ENCODE results near the gene SEC61B. TPM values are rescaled to one million over a fixed set of nuclear protein-coding genes. Genes with fewer than 3 reads are reported as not detected.

Gene SEC61B
- total and polyA plus RNA-seq, 2 donors (not counting 3 experiments of a cell fraction or from before 2014, with no cell fraction given) = 242 to 594 TPM

DNA sequence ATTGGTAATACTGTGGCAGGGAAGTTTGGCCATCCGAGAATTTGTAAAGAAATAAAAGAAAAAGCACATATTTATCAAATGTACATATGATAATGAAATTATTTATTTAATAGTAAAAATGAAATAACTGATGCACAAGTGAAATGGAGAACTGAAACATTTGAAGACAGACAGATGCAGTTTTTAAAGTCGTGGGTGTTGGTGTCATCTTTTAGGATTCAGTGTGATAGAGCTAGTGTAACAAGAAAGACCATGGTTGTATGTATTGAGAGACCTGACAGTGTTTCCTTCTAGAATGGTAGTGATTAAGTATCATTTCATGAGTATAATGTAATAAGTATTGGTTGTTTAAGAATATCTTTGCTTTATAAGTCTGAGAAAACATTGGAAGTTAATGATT is 2.4 kb downstream of the SEC61B start:
- H3K36me3 ChIP-seq (ENCODE audit: control insufficient read depth in 2 of 2, extremely low read depth in 1 of 2, insufficient read depth in 2 of 2, low read length in 2 of 2) = peaks cover 4 to 21% of the 10 kb centered on the region in 2 experiments
- no peak overlapping the region for H3K27ac ChIP-seq (ENCODE audit: insufficient read depth, low read depth, low read length)
- ChIA-PET POLR2A (no interaction called here), CTCF (no interaction called here)
- no peak overlapping the region for H3K9ac ChIP-seq (replicated peaks; ENCODE audit: extremely low read depth, insufficient read depth, low read length)
- no peak for FAIRE-seq
- H3K4me2 ChIP-seq (ENCODE audit: insufficient read depth, low read length) = peak overlapping the region; percentile 38
- H4K20me1 ChIP-seq (replicated peaks; ENCODE audit: control insufficient read depth, extremely low read depth, insufficient read depth, low read length) = peaks cover 3% of the 10 kb centered on the region
- DNase-seq (ENCODE audit: low read depth, low spot score) = no peak
- no peak overlapping the region for H2AFZ ChIP-seq (ENCODE audit: low read depth, low read length)
- no peaks in the 10 kb centered on the region for H3K9me1 ChIP-seq (replicated peaks; ENCODE audit: control insufficient read depth, extremely low read depth, insufficient read depth, low read length)
- dilution Hi-C loops (cut with MboI; ENCODE audit: extremely low pct_ligation_motif_present, low sequenced_read_pairs) (no loop called here), intact Hi-C loops (cut with micrococcal nuclease) (no loop called here)
- TF ChIP-seq GATA2 (IDR thresholded peaks at IDR 0.05; ENCODE audit: insufficient read depth, insufficient read length, low read depth, low read length) = no peak
- TF ChIP-seq JUN (IDR thresholded peaks at IDR 0.05; ENCODE audit: borderline replicate concordance, insufficient read depth, insufficient read length, low read depth) = no peak
- no peak for TF ChIP-seq MYC (IDR thresholded peaks at IDR 0.05; ENCODE audit: low read depth, low read length)
- no peak for TF ChIP-seq POLR2A (IDR thresholded peaks at IDR 0.05; ENCODE audit: low read depth, low read length)
- TF ChIP-seq, protein P1, sequence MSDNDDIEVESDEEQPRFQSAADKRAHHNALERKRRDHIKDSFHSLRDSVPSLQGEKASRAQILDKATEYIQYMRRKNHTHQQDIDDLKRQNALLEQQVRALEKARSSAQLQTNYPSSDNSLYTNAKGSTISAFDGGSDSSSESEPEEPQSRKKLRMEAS (IDR thresholded peaks at IDR 0.05; ENCODE audit: insufficient read depth, insufficient read length) = no peak
- TF ChIP-seq, protein P2, sequence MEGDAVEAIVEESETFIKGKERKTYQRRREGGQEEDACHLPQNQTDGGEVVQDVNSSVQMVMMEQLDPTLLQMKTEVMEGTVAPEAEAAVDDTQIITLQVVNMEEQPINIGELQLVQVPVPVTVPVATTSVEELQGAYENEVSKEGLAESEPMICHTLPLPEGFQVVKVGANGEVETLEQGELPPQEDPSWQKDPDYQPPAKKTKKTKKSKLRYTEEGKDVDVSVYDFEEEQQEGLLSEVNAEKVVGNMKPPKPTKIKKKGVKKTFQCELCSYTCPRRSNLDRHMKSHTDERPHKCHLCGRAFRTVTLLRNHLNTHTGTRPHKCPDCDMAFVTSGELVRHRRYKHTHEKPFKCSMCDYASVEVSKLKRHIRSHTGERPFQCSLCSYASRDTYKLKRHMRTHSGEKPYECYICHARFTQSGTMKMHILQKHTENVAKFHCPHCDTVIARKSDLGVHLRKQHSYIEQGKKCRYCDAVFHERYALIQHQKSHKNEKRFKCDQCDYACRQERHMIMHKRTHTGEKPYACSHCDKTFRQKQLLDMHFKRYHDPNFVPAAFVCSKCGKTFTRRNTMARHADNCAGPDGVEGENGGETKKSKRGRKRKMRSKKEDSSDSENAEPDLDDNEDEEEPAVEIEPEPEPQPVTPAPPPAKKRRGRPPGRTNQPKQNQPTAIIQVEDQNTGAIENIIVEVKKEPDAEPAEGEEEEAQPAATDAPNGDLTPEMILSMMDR (IDR thresholded peaks at IDR 0.05; ENCODE audit: extremely low read depth in 1 of 2, insufficient read depth in 1 of 2, low read depth in 1 of 2, low read length in 2 of 2) = no peak
- TF ChIP-seq POLR2AphosphoS5 (IDR thresholded peaks at IDR 0.05; ENCODE audit: insufficient read depth, low read depth, low read length) = no peak
- TF ChIP-seq FOS (IDR thresholded peaks at IDR 0.05; ENCODE audit: borderline replicate concordance, insufficient read depth, low read length) = no peak
- no peak for TF ChIP-seq EZH2 (IDR thresholded peaks at IDR 0.05; ENCODE audit: borderline replicate concordance, low read depth, low read length, severe bottlenecking)
- no TSS peak for BruUV-seq (replicated peaks)
- H3K9me3 ChIP-seq (replicated peaks; ENCODE audit: control insufficient read depth, insufficient read depth, low read length) = no peaks in the 10 kb centered on the region
- H3K27me3 ChIP-seq (ENCODE audit: control insufficient read depth in 2 of 2, insufficient read depth in 2 of 2, low read length in 2 of 2) = no peaks in the 10 kb centered on the region
- peaks cover 77% of the 10 kb centered on the region for H3K79me2 ChIP-seq (ENCODE audit: control insufficient read depth, insufficient read depth, low read length)
- H3K4me1 ChIP-seq (ENCODE audit: control insufficient read depth, extremely low read depth, insufficient read depth, low read length) = peaks cover 25% of the 10 kb centered on the region
- no peak overlapping the region for H3K4me3 ChIP-seq (replicated peaks in 1 of 3; ENCODE audit: insufficient read depth in 1 of 3, low read depth in 1 of 3, low read length in 3 of 3)

Measured in endothelial cell of umbilical vein (primary cell).